Panc1 (cell line): Measurements from ENCODE around the gene PARP16.

ENCODE experiments used
- CTCF ChIP-seq: fragments of 450-650 bp; IDR thresholded peaks from 2 replicates; pipeline ENCODE4 v1.5.1; 2017; ENCODE audit warnings: mild to moderate bottlenecking
- POLR2AphosphoS5 ChIP-seq: IDR thresholded peaks from 2 replicates; pipeline ENCODE4 v1.6.1; 2012; ENCODE audit warnings: mild to moderate bottlenecking, low read depth, low read length, moderate library complexity
- REST ChIP-seq, 2 experiments: IDR thresholded peaks; 2 replicates each; pipeline ENCODE4 v1.6.1; 2011 to 2012; ENCODE audit warnings: low read depth in 2 of 2, control low read depth in 1 of 2, low read length in 1 of 2, mild to moderate bottlenecking in 1 of 2, moderate library complexity in 1 of 2; ENCODE audit not compliant: insufficient read depth in 1 of 2
- SIN3A ChIP-seq: IDR thresholded peaks from 2 replicates; pipeline ENCODE4 v1.6.1; 2012; ENCODE audit warnings: low read depth, mild to moderate bottlenecking, low read length, moderate library complexity, borderline replicate concordance; ENCODE audit not compliant: insufficient read depth

GRCh38 chr15:65302061-65302460 lies 15.4 kb upstream of the PARP16 start:
- TF ChIP-seq SIN3A (no peak), CTCF (no peak), POLR2AphosphoS5 (no peak), REST (IDR thresholded peaks at IDR 0.05; ENCODE audit: insufficient read depth in 1 of 2, low read depth in 2 of 2, low read length in 1 of 2) (no peak)
